HepG2 (cell line): ENCODE data around the gene SLC25A25. TPM values are rescaled to one million over a fixed set of nuclear protein-coding genes. Genes with fewer than 3 reads are reported as not detected.

ENCODE experiments used
- ARHGAP35 ChIP-seq: sonication (generic); formaldehyde crosslinking; IDR thresholded peaks from 2 replicates; pipeline ENCODE4 v1.9.0; 2022; ENCODE audit warnings: mild to moderate bottlenecking, inconsistent platforms, moderate library complexity, missing genetic modification reagents, borderline replicate concordance
- CERS6 ChIP-seq: sonication (generic); formaldehyde crosslinking; IDR thresholded peaks from 2 replicates; pipeline ENCODE4 v1.5.0; 2020; ENCODE audit warnings: missing genetic modification reagents
- GFI1 ChIP-seq: sonication (generic); formaldehyde crosslinking; IDR thresholded peaks from 2 replicates; pipeline ENCODE4 v1.5.0; 2020; ENCODE audit warnings: missing genetic modification reagents, mild to moderate bottlenecking, borderline replicate concordance
- GMEB1 ChIP-seq: sonication (generic); formaldehyde crosslinking; IDR thresholded peaks from 2 replicates; pipeline ENCODE4 v1.5.1; 2020; ENCODE audit warnings: missing genetic modification reagents, mild to moderate bottlenecking, borderline replicate concordance
- GZF1 ChIP-seq: sonication (generic); formaldehyde crosslinking; IDR thresholded peaks from 2 replicates; pipeline ENCODE4 v1.5.1; 2020; ENCODE audit warnings: mild to moderate bottlenecking, missing genetic modification reagents
- KDM2A ChIP-seq: sonication (generic); formaldehyde crosslinking; IDR thresholded peaks from 2 replicates; pipeline ENCODE4 v1.4.0; 2020; ENCODE audit warnings: low read depth, missing genetic modification reagents, borderline replicate concordance
- MTF1 ChIP-seq: sonication (generic); formaldehyde crosslinking; IDR thresholded peaks from 2 replicates; pipeline ENCODE4 v1.5.0; 2020; ENCODE audit warnings: missing genetic modification reagents
- MXI1 ChIP-seq: IDR thresholded peaks from 3 replicates; pipeline ENCODE4 v1.6.1; 2012; ENCODE audit warnings: low read depth, low read length, inconsistent platforms, borderline replicate concordance
- PAX8 ChIP-seq: sonication (generic); formaldehyde crosslinking; IDR thresholded peaks from 2 replicates; pipeline ENCODE4 v1.8.0; 2022; ENCODE audit warnings: mild to moderate bottlenecking, missing genetic modification reagents, borderline replicate concordance
- PHF21A ChIP-seq: sonication (generic); formaldehyde crosslinking; IDR thresholded peaks from 2 replicates; pipeline ENCODE4 v1.5.0; 2020; ENCODE audit warnings: mild to moderate bottlenecking, missing genetic modification reagents
- POLR2AphosphoS5 ChIP-seq: IDR thresholded peaks from 2 replicates; pipeline ENCODE4 v1.6.1; 2012; ENCODE audit warnings: low read depth, low read length
- RELA ChIP-seq: sonication (generic); formaldehyde crosslinking; IDR thresholded peaks from 2 replicates; pipeline ENCODE4 v1.4.0; 2020; ENCODE audit warnings: missing genetic modification reagents
- TRIM24 ChIP-seq: sonication (generic); formaldehyde crosslinking; IDR thresholded peaks from 2 replicates; pipeline ENCODE4 v1.8.0; 2022; ENCODE audit warnings: mild to moderate bottlenecking, missing genetic modification reagents
- ZHX2 ChIP-seq, 2 experiments: sonication (generic) in 1 of 2; formaldehyde crosslinking in 1 of 2; IDR thresholded peaks; 2 replicates each; pipeline versions ENCODE4 v1.6.1 to v1.9.0; 2014 to 2022; ENCODE audit warnings: antibody characterized with exemption in 1 of 2, borderline replicate concordance in 1 of 2, inconsistent platforms in 1 of 2, low read depth in 1 of 2, missing genetic modification reagents in 1 of 2
- ZNF44 ChIP-seq: sonication (generic); formaldehyde crosslinking; IDR thresholded peaks from 2 replicates; pipeline ENCODE4 v1.5.1; 2020; ENCODE audit warnings: mild to moderate bottlenecking, missing genetic modification reagents
- ZNF703 ChIP-seq: sonication (generic); formaldehyde crosslinking; IDR thresholded peaks from 2 replicates; pipeline ENCODE4 v1.5.1; 2020; ENCODE audit warnings: missing genetic modification reagents, mild to moderate bottlenecking, moderate library complexity, borderline replicate concordance
- ZNF761 ChIP-seq: sonication (generic); formaldehyde crosslinking; conservative IDR thresholded peaks from 2 replicates; pipeline ENCODE4 v1.4.0; 2020; ENCODE audit warnings: mild to moderate bottlenecking, missing genetic modification reagents
- polyA plus RNA-seq, 8 experiments: library from polyadenylated mRNA; depleted of rRNA in 3 of 8; stranded (reverse) in 7 of 8; unstranded in 1 of 8; fragments of >200 nt; fragmentation: Illumina TruSeq in 4 of 8; extraction: Trizol in 4 of 8; gene quantifications; 2 replicates each; pipeline versions ENCODE4 v1.2.1 to v1.2.3, GENCODE V29; 2011 to 2016; ENCODE audit warnings: low read depth in 4 of 8, missing spikeins in 1 of 8, mixed read lengths in 1 of 8; ENCODE audit not compliant: insufficient read depth in 1 of 8
- total RNA-seq, 5 experiments: library from RNA; depleted of rRNA; stranded (reverse); fragments of >200 nt; fragmentation: Illumina TruSeq; extraction: Trizol; gene quantifications; 2 replicates each; pipeline ENCODE4 v1.2.3, GENCODE V29; 2016; ENCODE audit warnings: low read depth in 1 of 5

The SLC25A25 gene
- total and polyA plus RNA-seq, 2 of the 13 experiments (the other 11 are each of a cell fraction or from before 2014, with no cell fraction given) = 10.5 to 24.8 TPM

- no peak; the same call in 1 of the 2 replicates for TF ChIP-seq ZHX2 (IDR thresholded peaks at IDR 0.05; ENCODE audit: low read depth)
- no peak for TF ChIP-seq ZHX2 (CRISPR knock-in tag; IDR thresholded peaks at IDR 0.05; ENCODE audit: borderline replicate concordance)
- TF ChIP-seq ZNF44 (CRISPR knock-in tag) = no peak
- TF ChIP-seq MTF1 (CRISPR knock-in tag) = no peak
- TF ChIP-seq CERS6 (CRISPR knock-in tag) = no peak
- TF ChIP-seq PAX8 (CRISPR knock-in tag) = no peak
- peak; percentile 38; the same call in 1 of the 3 replicates for TF ChIP-seq MXI1
- TF ChIP-seq RELA = no peak
- TF ChIP-seq ZNF761 = 0 out of 2 replicates have a peak, but pooled peaks have one; percentile 76
- no peak for TF ChIP-seq POLR2AphosphoS5
- TF ChIP-seq KDM2A = peak; percentile 71
- TF ChIP-seq ZNF703 = no peak
- TF ChIP-seq GFI1 = peak; percentile 97
- TF ChIP-seq PHF21A (CRISPR knock-in tag) = peak; percentile 94
- 0 out of 2 replicates have a peak, but pooled peaks have one; percentile 83 for TF ChIP-seq ARHGAP35 (CRISPR knock-in tag)
- TF ChIP-seq TRIM24 = peak; percentile 91; the same call in 1 of the 2 replicates
- peak; percentile 62; the same call in 1 of the 2 replicates for TF ChIP-seq GZF1 (CRISPR knock-in tag)
- TF ChIP-seq GMEB1 (CRISPR knock-in tag) = peak; percentile 66
Observed at GRCh38 chr9:128115187-128116103, 47.4 kb downstream of the SLC25A25 start (continued).
